ENCODE results near the gene KCNT1.

KCNT1 gene

GRCh38 chr9:135701959-135702721, at the start of gene KCNT1:
KCNT1 (plus strand) TSS chr9:135702185; CDS start chr9:135702259, 74 bp downstream.
- H3K27ac ChIP-seq (ENCODE audit: low read depth, low read length): no peak within 1 kb of the TSS
- no peaks in the 10 kb centered on the region for H3K27me3 ChIP-seq (ENCODE audit: control insufficient read depth, low read length)

DNA sequence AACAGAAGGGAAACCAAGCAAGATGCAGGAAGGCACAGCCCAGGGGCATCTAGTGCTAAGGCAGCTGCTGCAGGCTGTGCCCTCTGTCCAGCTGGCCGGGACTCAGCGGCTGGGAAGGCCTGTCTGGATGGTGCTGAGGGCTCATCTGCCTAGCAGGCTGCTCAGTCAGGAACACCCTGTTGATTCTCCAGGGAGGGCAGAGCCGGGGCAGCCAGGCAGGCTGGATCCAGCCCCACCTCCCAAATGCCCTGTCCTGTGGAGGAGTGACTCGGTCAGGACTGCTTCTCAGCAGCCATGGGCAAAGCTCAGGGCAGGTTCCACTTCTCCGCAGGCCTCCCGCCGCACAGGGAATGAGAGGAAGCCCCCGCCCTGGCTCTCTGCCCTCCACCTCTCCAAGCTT, 46.7 kb upstream of the KCNT1 start:
- Histone ChIP-seq H3F3A (ENCODE audit: control insufficient read depth, insufficient read depth) (no peaks in the 10 kb centered on the region), H3K27ac (ENCODE audit: low read depth, low read length) (no peak overlapping the region), H3K4me1 (ENCODE audit: control insufficient read depth, low read length) (no peaks in the 10 kb centered on the region), H3K4me2 (ENCODE audit: low read length) (no peak overlapping the region), H3K27me3 (ENCODE audit: control insufficient read depth, low read length) (no peaks in the 10 kb centered on the region), H3K4me3 (ENCODE audit: low read length) (no peak overlapping the region), H3K79me2 (ENCODE audit: control insufficient read depth, low read length) (no peaks in the 10 kb centered on the region), H3K36me3 (ENCODE audit: control insufficient read depth, low read length) (no peaks in the 10 kb centered on the region), H3K9me2 (replicated peaks; ENCODE audit: control insufficient read depth, low read length) (no peaks in the 10 kb centered on the region), H4K20me1 (ENCODE audit: control insufficient read depth, insufficient read depth, low read depth, low read length) (no peaks in the 10 kb centered on the region), H3K9me3 (ENCODE audit: control insufficient read depth, insufficient read depth, low read length) (peaks cover 3% of the 10 kb centered on the region; the same call in 1 of the 2 replicates)
- TF ChIP-seq CTCF (IDR thresholded peaks at IDR 0.05; ENCODE audit: low read depth, low read length, poor library complexity, severe bottlenecking) (no peak), EZH2phosphoT487 (IDR thresholded peaks at IDR 0.05; ENCODE audit: borderline replicate concordance, low read length) (no peak)

More at GRCh38 chr9:135701959-135702721, at the start of gene KCNT1:
- no peaks in the 10 kb centered on the region for H3K36me3 ChIP-seq (ENCODE audit: control insufficient read depth, low read length)
- H3K4me3 ChIP-seq (ENCODE audit: low read length): no peak within 1 kb of the TSS
- TF ChIP-seq EZH2phosphoT487 (IDR thresholded peaks at IDR 0.05; ENCODE audit: borderline replicate concordance, low read length) (no peak), CTCF (IDR thresholded peaks at IDR 0.05; ENCODE audit: low read depth, low read length, poor library complexity, severe bottlenecking) (peak; percentile 80)
- no peaks in the 10 kb centered on the region for H3K9me3 ChIP-seq (ENCODE audit: control insufficient read depth, insufficient read depth, low read length)
- no peaks in the 10 kb centered on the region for H3F3A ChIP-seq (ENCODE audit: control insufficient read depth, insufficient read depth)
- H3K4me2 ChIP-seq (ENCODE audit: low read length): no peak within 1 kb of the TSS
- no peaks in the 10 kb centered on the region for H4K20me1 ChIP-seq (ENCODE audit: control insufficient read depth, insufficient read depth, low read depth, low read length)
- no peaks in the 10 kb centered on the region for H3K79me2 ChIP-seq (ENCODE audit: control insufficient read depth, low read length)
- no peaks in the 10 kb centered on the region for H3K9me2 ChIP-seq (replicated peaks; ENCODE audit: control insufficient read depth, low read length)
- H3K4me1 ChIP-seq (ENCODE audit: control insufficient read depth, low read length): no peaks in the 10 kb centered on the region

DNA sequence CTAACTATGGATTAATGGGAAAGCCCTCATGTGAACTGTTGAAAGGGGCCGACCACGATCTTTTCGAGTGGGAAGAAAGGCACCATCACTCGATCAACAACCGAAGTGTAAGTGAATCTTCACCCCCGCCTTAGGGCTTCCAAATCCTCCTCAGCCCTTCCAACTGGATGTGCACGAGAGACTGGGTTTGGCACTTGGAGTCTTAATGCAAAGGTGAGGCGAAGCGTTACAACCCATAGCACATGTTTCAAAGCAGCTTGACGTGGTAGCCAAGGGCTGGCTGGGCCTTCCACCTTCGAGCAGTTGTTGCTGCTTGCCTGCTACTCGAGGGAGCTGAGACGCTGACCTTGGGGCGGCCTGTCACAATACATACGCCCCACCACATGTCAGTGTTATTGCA, 44.6 kb upstream of the KCNT1 start:
- Histone ChIP-seq H3K9me3 (ENCODE audit: control insufficient read depth, insufficient read depth, low read length) (no peaks in the 10 kb centered on the region), H3K27ac (ENCODE audit: low read depth, low read length) (no peak overlapping the region), H3K36me3 (ENCODE audit: control insufficient read depth, low read length) (no peaks in the 10 kb centered on the region), H4K20me1 (ENCODE audit: control insufficient read depth, insufficient read depth, low read depth, low read length) (no peaks in the 10 kb centered on the region), H3F3A (ENCODE audit: control insufficient read depth, insufficient read depth) (no peaks in the 10 kb centered on the region), H3K9me2 (replicated peaks; ENCODE audit: control insufficient read depth, low read length) (no peaks in the 10 kb centered on the region), H3K4me2 (ENCODE audit: low read length) (no peak overlapping the region), H3K4me3 (ENCODE audit: low read length) (no peak overlapping the region), H3K4me1 (ENCODE audit: control insufficient read depth, low read length) (no peaks in the 10 kb centered on the region), H3K79me2 (ENCODE audit: control insufficient read depth, low read length) (no peaks in the 10 kb centered on the region), H3K27me3 (ENCODE audit: control insufficient read depth, low read length) (no peaks in the 10 kb centered on the region)
- TF ChIP-seq CTCF (IDR thresholded peaks at IDR 0.05; ENCODE audit: low read depth, low read length, poor library complexity, severe bottlenecking) (no peak), EZH2phosphoT487 (IDR thresholded peaks at IDR 0.05; ENCODE audit: borderline replicate concordance, low read length) (no peak)

All from DOHH2 (cell line).